Osteocyte (in vitro differentiated cells): ENCODE data around the gene CHIT1. TPM values are rescaled to one million over a fixed set of nuclear protein-coding genes. Genes with fewer than 3 reads are reported as not detected.
"Not testable (repeated sequence)": the region's sequence is repeated elsewhere in the genome, so short reads cannot be mapped to it uniquely, and the experiment has no call there.

Experiments
- DNase-seq: peaks from one replicate; pipeline ENCODE4 v3.0.0; 2021; ENCODE audit warnings: mixed read lengths; ENCODE audit not compliant: unreplicated experiment; ENCODE audit errors: extremely low spot score
- H3K27ac Mint-ChIP-seq: one replicate; pipeline ENCODE4 v1.8.0; 2021; ENCODE audit warnings: mild to moderate bottlenecking, mixed read lengths; ENCODE audit not compliant: unreplicated experiment
- H3K27me3 Mint-ChIP-seq: one replicate; pipeline ENCODE4 v1.8.0; 2021; ENCODE audit warnings: mixed read lengths; ENCODE audit not compliant: unreplicated experiment
- H3K36me3 Mint-ChIP-seq: one replicate; pipeline ENCODE4 v1.8.0; 2021; ENCODE audit warnings: mixed read lengths; ENCODE audit not compliant: unreplicated experiment
- H3K4me1 Mint-ChIP-seq: one replicate; pipeline ENCODE4 v1.8.0; 2021; ENCODE audit warnings: mixed read lengths; ENCODE audit not compliant: unreplicated experiment
- H3K4me3 Mint-ChIP-seq: one replicate; pipeline ENCODE4 v1.8.0; 2021; ENCODE audit warnings: mild to moderate bottlenecking, moderate library complexity, mixed read lengths; ENCODE audit not compliant: unreplicated experiment
- H3K9me3 Mint-ChIP-seq: one replicate; pipeline ENCODE4 v1.8.0; 2021; ENCODE audit warnings: mixed read lengths; ENCODE audit not compliant: unreplicated experiment
- total RNA-seq: library from RNA; stranded (reverse); gene quantifications from 2 replicates; pipeline ENCODE4 v1.2.1, GENCODE V29; 2021
- TF ChIP-seq, protein P1 (sequence below): fragments of 200-600 bp; sonication (generic); IDR thresholded peaks from 2 replicates; pipeline ENCODE4 v1.5.0; 2021; ENCODE audit warnings: antibody characterized with exemption, mild to moderate bottlenecking, moderate library complexity

The CHIT1 gene
- total RNA-seq, 1 donor from 2014 or later: not detected

DNA sequence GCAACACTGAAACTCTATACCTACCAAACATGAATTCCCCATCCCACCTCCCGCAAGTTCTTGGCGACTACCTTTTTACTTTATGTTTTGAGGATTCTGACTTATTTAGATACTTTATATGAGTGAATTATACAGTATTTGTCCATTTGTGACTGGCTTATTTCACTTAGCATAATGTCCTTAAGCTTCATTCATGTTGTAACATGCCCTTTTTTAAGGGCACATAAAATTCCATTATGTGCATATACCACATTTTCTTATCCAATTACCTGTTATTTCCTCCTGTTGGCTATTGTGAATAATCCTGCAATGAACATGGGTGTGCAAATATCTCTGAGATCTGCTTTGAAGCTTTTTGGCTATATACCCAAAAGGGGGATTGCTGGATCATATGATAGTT lies 22.0 kb upstream of the CHIT1 start:
- no peaks in the 10 kb centered on the region for H3K4me1 Mint-ChIP-seq
- H3K36me3 Mint-ChIP-seq: peaks cover 3% of the 10 kb centered on the region
- no peak overlapping the region for H3K27ac Mint-ChIP-seq
- TF ChIP-seq, protein P1, sequence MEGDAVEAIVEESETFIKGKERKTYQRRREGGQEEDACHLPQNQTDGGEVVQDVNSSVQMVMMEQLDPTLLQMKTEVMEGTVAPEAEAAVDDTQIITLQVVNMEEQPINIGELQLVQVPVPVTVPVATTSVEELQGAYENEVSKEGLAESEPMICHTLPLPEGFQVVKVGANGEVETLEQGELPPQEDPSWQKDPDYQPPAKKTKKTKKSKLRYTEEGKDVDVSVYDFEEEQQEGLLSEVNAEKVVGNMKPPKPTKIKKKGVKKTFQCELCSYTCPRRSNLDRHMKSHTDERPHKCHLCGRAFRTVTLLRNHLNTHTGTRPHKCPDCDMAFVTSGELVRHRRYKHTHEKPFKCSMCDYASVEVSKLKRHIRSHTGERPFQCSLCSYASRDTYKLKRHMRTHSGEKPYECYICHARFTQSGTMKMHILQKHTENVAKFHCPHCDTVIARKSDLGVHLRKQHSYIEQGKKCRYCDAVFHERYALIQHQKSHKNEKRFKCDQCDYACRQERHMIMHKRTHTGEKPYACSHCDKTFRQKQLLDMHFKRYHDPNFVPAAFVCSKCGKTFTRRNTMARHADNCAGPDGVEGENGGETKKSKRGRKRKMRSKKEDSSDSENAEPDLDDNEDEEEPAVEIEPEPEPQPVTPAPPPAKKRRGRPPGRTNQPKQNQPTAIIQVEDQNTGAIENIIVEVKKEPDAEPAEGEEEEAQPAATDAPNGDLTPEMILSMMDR: no peak
- peaks cover 3% of the 10 kb centered on the region for H3K9me3 Mint-ChIP-seq
- DNase-seq: no peak
- peaks cover 62% of the 10 kb centered on the region for H3K27me3 Mint-ChIP-seq
- H3K4me3 Mint-ChIP-seq: no peak overlapping the region

DNA sequence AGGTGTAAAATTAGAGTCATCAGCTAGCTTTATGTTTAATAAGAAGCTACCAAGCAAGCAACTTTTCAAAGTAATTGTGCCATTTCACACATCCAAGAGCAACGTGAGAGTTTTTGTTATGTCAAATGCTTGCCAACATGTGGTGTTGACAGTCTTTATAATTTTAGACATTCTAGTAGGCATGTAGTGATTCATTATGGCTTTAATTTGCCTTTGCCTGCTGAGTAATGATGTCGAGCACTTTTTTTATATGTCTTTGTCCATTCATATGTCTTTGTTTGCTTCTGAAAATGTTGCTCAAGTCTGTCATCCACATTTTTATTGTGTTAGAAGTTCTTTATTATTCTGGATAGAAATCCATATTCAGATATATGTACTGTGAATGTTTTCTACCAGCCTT lies 21.4 kb upstream of the CHIT1 start:
- no peak for DNase-seq
- no peaks in the 10 kb centered on the region for H3K4me1 Mint-ChIP-seq
- TF ChIP-seq, protein P1: no peak
- no peak overlapping the region for H3K27ac Mint-ChIP-seq
- H3K36me3 Mint-ChIP-seq: peaks cover 3% of the 10 kb centered on the region
- peaks cover 66% of the 10 kb centered on the region for H3K27me3 Mint-ChIP-seq
- no peak overlapping the region for H3K4me3 Mint-ChIP-seq
- peaks cover 3% of the 10 kb centered on the region for H3K9me3 Mint-ChIP-seq

DNA sequence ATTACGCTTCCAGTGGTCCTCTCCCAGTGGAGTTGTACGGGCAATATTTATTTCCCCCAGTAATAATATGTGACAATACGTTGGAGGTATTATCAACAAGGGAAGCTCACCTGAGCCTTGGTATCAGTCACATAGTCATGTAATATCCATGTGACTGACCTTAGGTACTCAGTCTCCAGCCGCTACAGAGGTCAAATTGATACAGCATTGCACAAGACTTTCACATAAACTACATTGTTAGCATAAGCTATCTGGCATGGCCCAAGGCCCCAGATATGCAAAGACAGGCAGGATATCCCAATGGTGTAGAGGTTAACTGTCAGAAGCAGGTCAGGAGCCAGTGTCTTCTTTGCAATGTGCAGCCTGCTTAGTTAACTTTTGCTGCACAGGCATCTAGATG lies 15.3 kb upstream of the CHIT1 start:
- no peak for DNase-seq
- TF ChIP-seq, protein P1: no peak
- Mint-ChIP-seq H3K27me3 (peaks cover 77% of the 10 kb centered on the region), H3K4me3 (no peak overlapping the region), H3K27ac (no peak overlapping the region), H3K4me1 (no peaks in the 10 kb centered on the region), H3K9me3 (peaks cover 3% of the 10 kb centered on the region), H3K36me3 (no peaks in the 10 kb centered on the region)

DNA sequence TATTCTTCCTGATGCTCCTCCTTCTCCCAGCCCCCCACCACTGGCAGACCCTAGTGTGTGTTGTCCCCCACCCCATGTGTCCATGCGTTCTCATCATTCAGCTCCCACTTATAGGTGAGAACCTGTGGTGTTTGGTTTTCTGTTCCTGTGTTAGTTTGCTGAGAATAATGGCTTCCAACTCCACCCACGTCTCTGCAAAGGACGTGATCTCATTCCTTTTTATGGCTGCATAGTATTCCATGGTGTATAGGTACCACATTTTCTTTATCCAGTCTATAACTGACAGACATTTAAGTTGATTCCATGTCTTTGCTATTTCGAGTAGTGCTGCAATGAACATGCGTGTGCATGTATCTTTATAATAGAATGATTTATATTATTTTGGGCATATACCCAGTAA lies 12.2 kb upstream of the CHIT1 start:
- not testable (repeated sequence) for DNase-seq, H3K27ac Mint-ChIP-seq, H3K9me3 Mint-ChIP-seq, H3K4me3 Mint-ChIP-seq, H3K4me1 Mint-ChIP-seq, H3K36me3 Mint-ChIP-seq
- H3K27me3 Mint-ChIP-seq: peaks cover 78% of the 10 kb centered on the region

DNA sequence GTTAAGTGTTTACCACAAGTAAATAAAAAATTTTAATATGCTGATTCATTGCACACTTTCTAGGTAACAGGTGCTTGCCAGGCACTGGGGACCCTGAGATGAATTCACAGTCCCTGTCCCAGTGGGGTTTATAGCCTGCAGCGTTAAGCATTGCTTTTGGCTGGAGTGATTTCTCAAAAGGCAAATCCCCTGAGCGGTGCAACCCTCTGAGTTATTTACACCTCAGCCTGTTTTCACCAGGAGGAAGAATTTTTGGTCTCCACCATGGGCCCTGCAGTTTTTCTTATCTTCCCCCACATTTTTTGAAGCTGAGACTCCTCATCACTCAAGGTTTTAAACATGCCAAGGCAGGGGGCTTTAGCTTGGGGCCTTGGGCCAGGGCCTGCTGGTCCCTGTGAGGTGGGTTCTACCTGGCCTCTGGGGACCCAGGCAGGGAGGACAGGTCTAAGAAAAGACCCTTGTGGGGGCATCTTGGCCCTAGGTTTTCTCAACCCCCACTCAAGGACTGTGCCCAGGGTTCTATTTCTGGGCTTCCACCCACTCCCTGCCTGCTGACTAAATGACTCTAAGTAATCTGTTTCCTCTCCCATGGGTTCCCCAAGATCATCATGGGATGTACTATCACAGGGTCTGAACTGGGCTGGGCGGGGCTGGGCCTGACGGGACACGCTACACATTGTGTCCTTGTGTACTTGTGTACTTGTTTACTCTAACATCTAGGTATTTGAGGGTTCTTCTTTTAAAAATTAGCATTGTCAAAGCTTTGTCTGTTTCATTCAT lies 10.2 kb upstream of the CHIT1 start:
- TF ChIP-seq, protein P1: no peak
- Mint-ChIP-seq H3K4me1 (no peaks in the 10 kb centered on the region), H3K36me3 (peaks cover 2% of the 10 kb centered on the region), H3K4me3 (no peak overlapping the region), H3K27me3 (peaks cover 66% of the 10 kb centered on the region), H3K27ac (no peak overlapping the region), H3K9me3 (peaks cover 14% of the 10 kb centered on the region)
- peak; percentile 54 for DNase-seq
